ENCODE measurements around the gene SPAG16. TPM values are rescaled to one million over a fixed set of nuclear protein-coding genes. Genes with fewer than 3 reads are reported as not detected.

Gene SPAG16
- total and polyA plus RNA-seq, 2 of the 13 experiments (the other 11 are each of a cell fraction or from before 2014, with no cell fraction given): 9.6 to 26.5 TPM

DNA sequence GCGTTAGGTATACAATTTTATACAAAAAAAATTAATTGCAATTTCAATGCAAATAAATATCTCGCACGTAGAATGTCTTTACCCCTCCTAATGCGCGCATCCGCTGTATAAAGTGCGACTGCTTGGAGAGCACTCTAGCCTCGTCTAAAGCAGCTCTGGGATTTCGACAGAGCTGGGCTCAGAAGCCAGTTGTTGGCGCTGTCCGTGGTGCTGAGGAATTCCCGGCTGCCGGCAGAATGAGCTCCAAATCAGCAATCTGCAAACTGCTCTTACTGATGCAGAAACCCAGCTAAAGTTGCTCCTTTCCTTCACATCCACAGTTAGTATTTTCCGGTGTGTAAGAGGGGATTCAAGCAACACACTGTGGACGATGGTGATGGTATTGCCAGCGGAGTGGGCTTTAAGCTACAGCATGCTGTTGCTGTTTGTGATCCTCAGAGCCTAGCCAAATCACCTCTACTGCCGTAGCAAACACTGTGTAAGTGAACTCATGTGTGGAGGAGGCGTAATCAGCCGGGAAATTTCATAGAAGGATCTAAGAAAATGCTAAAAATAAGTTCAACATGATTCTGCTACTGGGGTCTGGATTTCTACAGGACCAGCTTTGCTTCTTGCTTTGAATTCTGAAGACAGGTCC lies 1126.8 kb downstream of the SPAG16 start, which contains the start of gene VWC2L (continued):
- TF ChIP-seq ATRX (CRISPR knock-in tag; IDR thresholded peaks at IDR 0.05; ENCODE audit: borderline replicate concordance): no peak
- TF ChIP-seq ZNF501 (CRISPR knock-in tag; IDR thresholded peaks at IDR 0.05): peak; percentile 86
- TF ChIP-seq, protein P1, sequence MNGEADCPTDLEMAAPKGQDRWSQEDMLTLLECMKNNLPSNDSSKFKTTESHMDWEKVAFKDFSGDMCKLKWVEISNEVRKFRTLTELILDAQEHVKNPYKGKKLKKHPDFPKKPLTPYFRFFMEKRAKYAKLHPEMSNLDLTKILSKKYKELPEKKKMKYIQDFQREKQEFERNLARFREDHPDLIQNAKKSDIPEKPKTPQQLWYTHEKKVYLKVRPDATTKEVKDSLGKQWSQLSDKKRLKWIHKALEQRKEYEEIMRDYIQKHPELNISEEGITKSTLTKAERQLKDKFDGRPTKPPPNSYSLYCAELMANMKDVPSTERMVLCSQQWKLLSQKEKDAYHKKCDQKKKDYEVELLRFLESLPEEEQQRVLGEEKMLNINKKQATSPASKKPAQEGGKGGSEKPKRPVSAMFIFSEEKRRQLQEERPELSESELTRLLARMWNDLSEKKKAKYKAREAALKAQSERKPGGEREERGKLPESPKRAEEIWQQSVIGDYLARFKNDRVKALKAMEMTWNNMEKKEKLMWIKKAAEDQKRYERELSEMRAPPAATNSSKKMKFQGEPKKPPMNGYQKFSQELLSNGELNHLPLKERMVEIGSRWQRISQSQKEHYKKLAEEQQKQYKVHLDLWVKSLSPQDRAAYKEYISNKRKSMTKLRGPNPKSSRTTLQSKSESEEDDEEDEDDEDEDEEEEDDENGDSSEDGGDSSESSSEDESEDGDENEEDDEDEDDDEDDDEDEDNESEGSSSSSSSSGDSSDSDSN (CRISPR knock-in tag; IDR thresholded peaks at IDR 0.05): no peak
- no peak for TF ChIP-seq GTF3A (CRISPR knock-in tag; conservative IDR thresholded peaks at IDR 0.05)
- no peak for TF ChIP-seq NFIB (CRISPR knock-in tag; IDR thresholded peaks at IDR 0.05; ENCODE audit: borderline replicate concordance)
- TF ChIP-seq ZNF7 (CRISPR knock-in tag; IDR thresholded peaks at IDR 0.05): 0 out of 2 replicates have a peak, but pooled peaks have one; percentile 49
- TF ChIP-seq MZF1 (CRISPR knock-in tag; IDR thresholded peaks at IDR 0.05; ENCODE audit: borderline replicate concordance): no peak
- TF ChIP-seq, protein P2, sequence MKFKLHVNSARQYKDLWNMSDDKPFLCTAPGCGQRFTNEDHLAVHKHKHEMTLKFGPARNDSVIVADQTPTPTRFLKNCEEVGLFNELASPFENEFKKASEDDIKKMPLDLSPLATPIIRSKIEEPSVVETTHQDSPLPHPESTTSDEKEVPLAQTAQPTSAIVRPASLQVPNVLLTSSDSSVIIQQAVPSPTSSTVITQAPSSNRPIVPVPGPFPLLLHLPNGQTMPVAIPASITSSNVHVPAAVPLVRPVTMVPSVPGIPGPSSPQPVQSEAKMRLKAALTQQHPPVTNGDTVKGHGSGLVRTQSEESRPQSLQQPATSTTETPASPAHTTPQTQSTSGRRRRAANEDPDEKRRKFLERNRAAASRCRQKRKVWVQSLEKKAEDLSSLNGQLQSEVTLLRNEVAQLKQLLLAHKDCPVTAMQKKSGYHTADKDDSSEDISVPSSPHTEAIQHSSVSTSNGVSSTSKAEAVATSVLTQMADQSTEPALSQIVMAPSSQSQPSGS (CRISPR knock-in tag; IDR thresholded peaks at IDR 0.05): peak; percentile 87
- no peak for TF ChIP-seq ZNF382 (CRISPR knock-in tag; IDR thresholded peaks at IDR 0.05; ENCODE audit: borderline replicate concordance)
- peak; percentile 53; the same call in 1 of the 2 replicates for TF ChIP-seq YEATS4 (CRISPR knock-in tag; IDR thresholded peaks at IDR 0.05; ENCODE audit: borderline replicate concordance)
- peak; percentile 94 for TF ChIP-seq IRX3 (CRISPR knock-in tag; IDR thresholded peaks at IDR 0.05; ENCODE audit: borderline replicate concordance, low read depth)
- TF ChIP-seq, protein P3, sequence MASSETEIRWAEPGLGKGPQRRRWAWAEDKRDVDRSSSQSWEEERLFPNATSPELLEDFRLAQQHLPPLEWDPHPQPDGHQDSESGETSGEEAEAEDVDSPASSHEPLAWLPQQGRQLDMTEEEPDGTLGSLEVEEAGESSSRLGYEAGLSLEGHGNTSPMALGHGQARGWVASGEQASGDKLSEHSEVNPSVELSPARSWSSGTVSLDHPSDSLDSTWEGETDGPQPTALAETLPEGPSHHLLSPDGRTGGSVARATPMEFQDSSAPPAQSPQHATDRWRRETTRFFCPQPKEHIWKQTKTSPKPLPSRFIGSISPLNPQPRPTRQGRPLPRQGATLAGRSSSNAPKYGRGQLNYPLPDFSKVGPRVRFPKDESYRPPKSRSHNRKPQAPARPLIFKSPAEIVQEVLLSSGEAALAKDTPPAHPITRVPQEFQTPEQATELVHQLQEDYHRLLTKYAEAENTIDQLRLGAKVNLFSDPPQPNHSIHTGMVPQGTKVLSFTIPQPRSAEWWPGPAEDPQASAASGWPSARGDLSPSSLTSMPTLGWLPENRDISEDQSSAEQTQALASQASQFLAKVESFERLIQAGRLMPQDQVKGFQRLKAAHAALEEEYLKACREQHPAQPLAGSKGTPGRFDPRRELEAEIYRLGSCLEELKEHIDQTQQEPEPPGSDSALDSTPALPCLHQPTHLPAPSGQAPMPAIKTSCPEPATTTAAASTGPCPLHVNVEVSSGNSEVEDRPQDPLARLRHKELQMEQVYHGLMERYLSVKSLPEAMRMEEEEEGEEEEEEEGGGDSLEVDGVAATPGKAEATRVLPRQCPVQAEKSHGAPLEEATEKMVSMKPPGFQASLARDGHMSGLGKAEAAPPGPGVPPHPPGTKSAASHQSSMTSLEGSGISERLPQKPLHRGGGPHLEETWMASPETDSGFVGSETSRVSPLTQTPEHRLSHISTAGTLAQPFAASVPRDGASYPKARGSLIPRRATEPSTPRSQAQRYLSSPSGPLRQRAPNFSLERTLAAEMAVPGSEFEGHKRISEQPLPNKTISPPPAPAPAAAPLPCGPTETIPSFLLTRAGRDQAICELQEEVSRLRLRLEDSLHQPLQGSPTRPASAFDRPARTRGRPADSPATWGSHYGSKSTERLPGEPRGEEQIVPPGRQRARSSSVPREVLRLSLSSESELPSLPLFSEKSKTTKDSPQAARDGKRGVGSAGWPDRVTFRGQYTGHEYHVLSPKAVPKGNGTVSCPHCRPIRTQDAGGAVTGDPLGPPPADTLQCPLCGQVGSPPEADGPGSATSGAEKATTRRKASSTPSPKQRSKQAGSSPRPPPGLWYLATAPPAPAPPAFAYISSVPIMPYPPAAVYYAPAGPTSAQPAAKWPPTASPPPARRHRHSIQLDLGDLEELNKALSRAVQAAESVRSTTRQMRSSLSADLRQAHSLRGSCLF (CRISPR knock-in tag; IDR thresholded peaks at IDR 0.05; ENCODE audit: borderline replicate concordance): peak; percentile 93; the same call in 1 of the 2 replicates
- TF ChIP-seq NKX3-1 (CRISPR knock-in tag; IDR thresholded peaks at IDR 0.05): peak; percentile 94
- TF ChIP-seq, protein P4, sequence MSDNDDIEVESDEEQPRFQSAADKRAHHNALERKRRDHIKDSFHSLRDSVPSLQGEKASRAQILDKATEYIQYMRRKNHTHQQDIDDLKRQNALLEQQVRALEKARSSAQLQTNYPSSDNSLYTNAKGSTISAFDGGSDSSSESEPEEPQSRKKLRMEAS (IDR thresholded peaks at IDR 0.05): no peak
- peak; percentile 92 for TF ChIP-seq XBP1 (CRISPR knock-in tag; IDR thresholded peaks at IDR 0.05)
- TF ChIP-seq MXD4 (CRISPR knock-in tag; IDR thresholded peaks at IDR 0.05): peak; percentile 51; the same call in 1 of the 2 replicates
- TF ChIP-seq, protein P5, sequence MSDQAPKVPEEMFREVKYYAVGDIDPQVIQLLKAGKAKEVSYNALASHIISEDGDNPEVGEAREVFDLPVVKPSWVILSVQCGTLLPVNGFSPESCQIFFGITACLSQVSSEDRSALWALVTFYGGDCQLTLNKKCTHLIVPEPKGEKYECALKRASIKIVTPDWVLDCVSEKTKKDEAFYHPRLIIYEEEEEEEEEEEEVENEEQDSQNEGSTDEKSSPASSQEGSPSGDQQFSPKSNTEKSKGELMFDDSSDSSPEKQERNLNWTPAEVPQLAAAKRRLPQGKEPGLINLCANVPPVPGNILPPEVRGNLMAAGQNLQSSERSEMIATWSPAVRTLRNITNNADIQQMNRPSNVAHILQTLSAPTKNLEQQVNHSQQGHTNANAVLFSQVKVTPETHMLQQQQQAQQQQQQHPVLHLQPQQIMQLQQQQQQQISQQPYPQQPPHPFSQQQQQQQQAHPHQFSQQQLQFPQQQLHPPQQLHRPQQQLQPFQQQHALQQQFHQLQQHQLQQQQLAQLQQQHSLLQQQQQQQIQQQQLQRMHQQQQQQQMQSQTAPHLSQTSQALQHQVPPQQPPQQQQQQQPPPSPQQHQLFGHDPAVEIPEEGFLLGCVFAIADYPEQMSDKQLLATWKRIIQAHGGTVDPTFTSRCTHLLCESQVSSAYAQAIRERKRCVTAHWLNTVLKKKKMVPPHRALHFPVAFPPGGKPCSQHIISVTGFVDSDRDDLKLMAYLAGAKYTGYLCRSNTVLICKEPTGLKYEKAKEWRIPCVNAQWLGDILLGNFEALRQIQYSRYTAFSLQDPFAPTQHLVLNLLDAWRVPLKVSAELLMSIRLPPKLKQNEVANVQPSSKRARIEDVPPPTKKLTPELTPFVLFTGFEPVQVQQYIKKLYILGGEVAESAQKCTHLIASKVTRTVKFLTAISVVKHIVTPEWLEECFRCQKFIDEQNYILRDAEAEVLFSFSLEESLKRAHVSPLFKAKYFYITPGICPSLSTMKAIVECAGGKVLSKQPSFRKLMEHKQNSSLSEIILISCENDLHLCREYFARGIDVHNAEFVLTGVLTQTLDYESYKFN (CRISPR knock-in tag; conservative IDR thresholded peaks at IDR 0.05): no peak
